Right lung (tissue), 5 donors: ENCODE results near the gene KSR2. TPM values are rescaled to one million over a fixed set of nuclear protein-coding genes. Genes with fewer than 3 reads are reported as not detected.

Experiments
- DNase-seq, 2 donors: peaks; one replicate each; pipeline ENCODE4 v3.0.0-alpha.2; 2013
- polyA plus RNA-seq, 5 donors: library from polyadenylated mRNA; unstranded; fragments of 120-200 nt; gene quantifications; one replicate each; pipeline versions ENCODE4 v1.2.1 to v1.2.3, GENCODE V29; 2013; ENCODE audit warnings: inconsistent platforms in 1 of 5, low replicate concordance in 1 of 5; ENCODE audit not compliant: insufficient read length in 5 of 5, insufficient read depth in 1 of 5

The KSR2 gene
- polyA plus RNA-seq, 5 donors = 0.20 to 0.48 (median 0.27) TPM

DNA sequence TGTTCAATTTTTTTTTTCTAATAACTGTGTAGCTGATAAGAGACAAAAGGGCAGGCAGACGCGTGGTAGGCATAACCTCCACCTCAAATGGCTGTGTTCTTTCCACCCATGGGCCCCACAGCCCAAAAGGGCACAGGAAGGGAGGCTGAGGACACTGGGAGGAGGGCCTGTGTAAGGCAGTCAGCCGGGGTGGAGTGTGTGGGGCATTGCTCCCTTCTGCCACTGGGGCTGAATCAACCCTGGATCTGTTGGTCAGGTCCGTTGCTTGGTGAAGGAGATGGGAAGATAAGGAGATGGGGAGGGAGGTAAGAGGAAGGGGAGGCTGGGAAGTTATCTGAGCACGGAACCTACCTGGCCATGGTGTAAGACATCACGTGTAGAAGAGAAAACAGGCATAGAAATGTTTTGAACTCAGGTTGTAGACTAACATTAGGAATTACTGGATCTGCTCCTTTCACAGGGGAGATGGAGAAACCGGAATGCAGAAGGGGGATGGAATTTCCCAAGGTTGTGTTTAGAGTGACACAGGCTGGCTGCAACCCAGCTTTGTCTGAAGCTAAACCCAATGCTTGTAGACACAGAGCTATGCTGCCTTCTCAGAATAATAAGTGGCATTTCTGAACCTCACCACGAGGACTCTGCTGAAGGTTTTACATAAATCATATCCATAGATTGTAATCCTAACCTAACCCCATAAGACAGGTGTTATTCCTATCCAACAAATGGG, 468.9 kb downstream of the KSR2 start:
- no peak for DNase-seq

- DNase-seq = no peak
Observed at GRCh38 chr12:117498880-117499279, 469.9 kb downstream of the KSR2 start.

GRCh38 chr12:117498256-117498655, 470.5 kb downstream of the KSR2 start:
- no peak for DNase-seq

DNA sequence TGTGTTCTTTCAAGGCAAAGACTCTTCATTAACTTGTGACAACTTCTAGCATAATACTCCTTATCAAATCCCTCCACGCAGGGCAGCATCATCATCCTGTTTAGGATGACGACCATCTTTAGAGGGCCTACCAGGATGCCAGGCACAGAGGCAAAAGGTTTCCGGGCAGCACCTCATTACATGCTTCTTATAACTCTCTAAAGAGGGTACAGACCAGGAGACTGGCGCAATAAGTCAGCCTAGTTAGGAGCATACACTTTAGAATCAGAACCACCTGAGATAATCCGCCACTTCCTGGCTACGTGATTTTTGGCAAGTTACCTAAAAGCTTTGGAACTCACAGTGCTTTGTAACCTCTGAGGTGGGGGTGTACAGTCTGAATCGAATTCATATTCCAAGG, 471.4 kb downstream of the KSR2 start:
- no peak for DNase-seq

GRCh38 chr12:117494833-117495655, 473.7 kb downstream of the KSR2 start:
- no peak for DNase-seq

DNA sequence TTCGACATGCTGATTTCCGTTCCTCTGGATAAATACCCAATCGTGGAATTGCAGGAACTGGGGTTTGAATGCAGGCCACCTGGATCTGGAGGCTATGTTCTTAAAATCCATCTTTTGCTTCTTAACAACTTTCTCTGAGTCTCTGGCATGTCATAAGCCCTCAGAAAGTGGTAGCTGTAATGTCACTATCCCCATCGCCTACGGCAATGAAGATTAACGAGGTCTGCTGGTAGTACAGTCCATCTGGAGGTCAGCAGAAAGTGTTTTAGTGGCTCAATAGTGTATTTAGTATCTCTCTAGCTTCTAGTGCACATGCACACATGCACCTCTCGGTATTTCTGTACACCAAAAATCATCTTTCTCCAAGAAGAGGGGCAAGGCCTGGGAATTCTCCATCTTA, 477.1 kb downstream of the KSR2 start:
- no peak for DNase-seq

- no peak for DNase-seq
Observed at GRCh38 chr12:117490130-117490529, 478.7 kb downstream of the KSR2 start.

GRCh38 chr12:117489671-117490070, 479.1 kb downstream of the KSR2 start:
- DNase-seq = no peak

- DNase-seq = no peak
Observed at GRCh38 chr12:117486840-117487659, 481.7 kb downstream of the KSR2 start.

GRCh38 chr12:117485984-117486839, 482.6 kb downstream of the KSR2 start:
- DNase-seq = no peak

DNA sequence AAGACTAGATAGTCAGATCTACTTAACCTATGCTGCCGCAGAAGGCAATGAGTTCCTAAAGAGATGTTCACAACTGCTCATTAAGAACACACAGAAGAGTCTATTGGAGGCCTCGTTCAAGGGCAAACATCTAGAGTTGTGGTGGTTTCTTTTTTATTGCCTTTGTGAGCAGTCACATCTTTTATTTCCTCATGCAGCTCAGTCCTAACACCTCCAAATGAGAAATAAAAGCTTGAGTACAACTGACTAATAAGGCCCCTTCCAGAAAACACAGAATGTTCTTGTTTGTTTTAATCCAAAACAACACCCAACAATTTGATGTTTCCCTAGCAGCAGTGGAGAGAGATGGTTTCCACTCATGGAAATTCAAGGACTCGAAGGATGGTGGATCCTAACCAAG, 483.9 kb downstream of the KSR2 start:
- no peak for DNase-seq

- DNase-seq = no peak
Observed at GRCh38 chr12:117483501-117483900, 485.3 kb downstream of the KSR2 start.

GRCh38 chr12:117481470-117481869, 487.3 kb downstream of the KSR2 start:
- DNase-seq = no peak

- no peak for DNase-seq
Observed at GRCh38 chr12:117476341-117476740, 492.4 kb downstream of the KSR2 start.

DNA sequence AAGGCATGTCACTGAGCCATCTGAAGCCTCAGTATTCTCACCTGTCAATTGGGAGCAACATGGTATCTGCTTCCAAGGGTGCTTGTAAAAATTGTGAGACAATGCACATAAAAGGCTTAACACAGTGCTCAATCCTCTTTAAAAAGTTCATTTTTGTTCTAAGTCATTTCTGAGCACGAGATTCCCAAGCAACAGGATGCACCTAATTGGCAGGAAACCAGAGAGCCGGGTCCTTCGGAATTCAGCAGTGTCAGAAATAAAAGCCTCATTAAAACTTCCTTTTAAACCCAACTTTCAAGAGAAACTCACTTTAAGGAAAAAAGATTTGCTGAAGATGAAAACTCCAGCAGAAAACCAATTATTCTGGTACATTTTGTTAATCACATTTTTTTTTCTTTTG, 494.9 kb downstream of the KSR2 start:
- no peak for DNase-seq

DNA sequence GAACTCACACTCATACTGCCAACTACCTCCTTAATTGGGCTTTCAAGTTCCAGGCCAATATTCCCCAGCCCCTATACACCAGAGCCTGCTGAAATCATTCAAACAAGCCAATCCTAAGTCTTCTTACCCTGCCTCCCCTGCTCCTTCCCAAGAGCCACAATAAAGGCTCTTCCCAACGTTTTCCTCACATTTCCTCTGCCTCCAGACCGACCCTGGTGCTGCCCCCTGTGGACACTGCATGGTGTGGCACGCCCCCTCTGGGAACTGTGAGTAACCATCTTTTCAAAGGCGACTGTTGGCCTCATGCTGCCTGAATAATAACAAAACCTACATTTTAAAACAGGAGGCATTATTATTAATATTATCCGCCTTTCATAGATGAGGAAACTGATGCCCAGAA, 495.8 kb downstream of the KSR2 start:
- no peak for DNase-seq

DNA sequence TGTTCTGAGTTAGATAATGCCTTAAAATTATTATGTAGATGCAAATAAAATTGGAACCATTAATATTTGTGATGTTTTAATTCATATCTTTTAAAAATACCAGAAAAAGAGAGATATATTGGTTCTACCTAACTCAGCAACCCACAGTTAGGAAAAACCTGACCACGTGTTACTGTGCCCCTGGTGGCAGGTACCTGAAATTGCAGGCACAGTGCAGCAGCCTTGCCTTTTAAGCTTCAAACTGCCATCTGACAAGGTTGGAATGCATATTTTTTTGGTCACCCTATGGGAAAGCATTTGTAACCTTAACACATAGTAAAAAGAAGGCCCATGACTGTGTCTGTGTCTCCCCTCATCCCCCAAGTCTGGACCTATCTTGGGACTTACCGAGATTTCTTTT, 498.0 kb downstream of the KSR2 start:
- DNase-seq = no peak

- DNase-seq = no peak
Observed at GRCh38 chr12:117469883-117470483, 498.8 kb downstream of the KSR2 start.

DNA sequence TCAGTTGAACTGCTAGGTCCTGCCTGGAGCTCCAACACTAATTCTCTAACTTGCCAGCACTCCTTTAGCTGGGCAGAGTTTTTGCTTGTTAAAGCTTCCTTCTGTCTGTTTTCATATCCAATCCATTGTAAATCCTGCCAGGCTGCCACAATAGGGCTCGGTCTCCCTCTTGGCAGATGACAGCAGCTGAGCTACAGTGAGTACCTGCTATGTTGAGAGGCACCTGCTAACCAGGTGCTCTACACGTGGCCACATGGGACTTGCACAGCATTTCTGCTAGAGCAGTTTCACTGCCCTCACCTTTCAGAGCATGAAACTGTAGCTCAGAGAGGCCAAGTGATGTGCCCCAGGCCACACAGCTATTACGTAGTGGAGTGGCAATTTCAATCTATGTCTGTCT, 500.8 kb downstream of the KSR2 start:
- DNase-seq = no peak

- no peak for DNase-seq
Observed at GRCh38 chr12:117467588-117467987, 501.2 kb downstream of the KSR2 start.
